CD4-positive, alpha-beta T cell treated with Interleukin-15 for 1 hour (primary cell): ENCODE results near the gene GATAD2B.
A peak's percentile ranks its signal among the peaks of the same experiment; 100 is the strongest.
"Not testable (repeated sequence)": the region's sequence is repeated elsewhere in the genome, so short reads cannot be mapped to it uniquely, and the experiment has no call there.

ENCODE experiments used
- DNase-seq: peaks from one replicate; pipeline ENCODE4 v3.0.0-alpha.2; 2020

GATAD2B gene

DNA sequence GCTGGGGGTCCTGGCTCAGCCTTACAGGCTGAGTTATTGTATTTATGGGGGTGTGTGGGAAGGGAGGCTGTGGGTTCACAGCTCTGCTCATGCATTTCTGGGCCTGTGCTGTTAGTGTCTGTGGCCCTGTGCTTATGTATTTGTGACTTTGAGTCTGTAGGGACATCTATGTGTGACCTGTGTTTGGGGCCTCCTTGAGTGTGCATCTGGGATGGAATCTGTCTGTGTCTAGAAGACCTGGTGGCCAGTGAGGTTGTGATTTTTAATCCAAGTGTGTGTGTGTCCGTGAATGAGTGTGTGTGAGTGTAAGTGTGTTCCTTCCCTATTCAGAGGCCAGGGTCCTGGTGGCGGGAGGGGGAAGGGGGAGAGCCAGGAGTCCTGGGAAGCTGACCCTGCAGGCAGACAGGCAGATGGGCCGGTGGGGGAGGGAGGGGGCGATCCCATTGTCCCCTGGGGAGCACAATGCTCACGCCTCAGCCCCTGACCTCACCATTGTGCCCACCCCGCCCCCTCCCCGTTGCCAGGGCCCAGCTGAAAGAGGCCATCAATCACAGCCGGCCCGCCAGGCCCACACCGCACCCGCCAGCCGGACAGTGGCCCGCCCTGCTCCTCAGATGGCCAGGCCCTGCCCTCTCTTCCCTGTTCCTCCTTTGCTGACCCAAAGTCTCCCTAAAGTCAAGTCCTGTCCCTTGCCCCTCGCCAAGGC lies 128.0 kb downstream of the GATAD2B start:
- no peak for DNase-seq

DNA sequence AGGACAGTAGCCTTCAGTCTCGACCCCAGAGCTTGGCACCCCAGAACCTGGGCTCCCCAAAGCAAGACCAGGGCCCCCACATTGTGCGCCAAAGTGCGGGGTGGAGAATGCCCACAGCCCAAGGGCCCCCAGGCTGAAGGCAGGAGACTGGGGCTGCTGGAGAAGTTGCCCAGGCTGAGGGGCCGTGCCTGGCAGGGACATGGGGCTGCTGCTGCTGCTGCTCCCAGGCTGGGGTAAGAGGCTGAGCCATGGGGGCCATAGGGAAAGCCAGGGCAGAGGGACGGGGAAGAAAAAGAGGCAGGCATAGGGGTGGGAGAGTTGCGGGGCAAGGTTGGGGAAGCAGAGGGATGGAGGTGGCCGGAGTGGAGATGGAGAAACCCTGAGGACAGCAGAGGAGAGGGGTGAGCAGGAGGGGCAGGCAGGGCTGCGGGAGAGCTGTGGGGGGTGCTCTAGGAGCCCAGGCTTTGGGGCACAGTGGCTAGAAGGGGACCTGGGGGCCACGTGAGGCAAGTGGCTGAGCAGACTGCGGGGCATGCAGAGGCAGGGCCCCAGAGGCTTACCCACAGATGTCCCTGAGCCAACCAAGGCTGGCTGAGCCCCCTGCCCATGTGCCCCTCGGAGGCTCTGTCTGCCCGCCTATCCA lies 128.7 kb downstream of the GATAD2B start:
- DNase-seq, result no peak

DNA sequence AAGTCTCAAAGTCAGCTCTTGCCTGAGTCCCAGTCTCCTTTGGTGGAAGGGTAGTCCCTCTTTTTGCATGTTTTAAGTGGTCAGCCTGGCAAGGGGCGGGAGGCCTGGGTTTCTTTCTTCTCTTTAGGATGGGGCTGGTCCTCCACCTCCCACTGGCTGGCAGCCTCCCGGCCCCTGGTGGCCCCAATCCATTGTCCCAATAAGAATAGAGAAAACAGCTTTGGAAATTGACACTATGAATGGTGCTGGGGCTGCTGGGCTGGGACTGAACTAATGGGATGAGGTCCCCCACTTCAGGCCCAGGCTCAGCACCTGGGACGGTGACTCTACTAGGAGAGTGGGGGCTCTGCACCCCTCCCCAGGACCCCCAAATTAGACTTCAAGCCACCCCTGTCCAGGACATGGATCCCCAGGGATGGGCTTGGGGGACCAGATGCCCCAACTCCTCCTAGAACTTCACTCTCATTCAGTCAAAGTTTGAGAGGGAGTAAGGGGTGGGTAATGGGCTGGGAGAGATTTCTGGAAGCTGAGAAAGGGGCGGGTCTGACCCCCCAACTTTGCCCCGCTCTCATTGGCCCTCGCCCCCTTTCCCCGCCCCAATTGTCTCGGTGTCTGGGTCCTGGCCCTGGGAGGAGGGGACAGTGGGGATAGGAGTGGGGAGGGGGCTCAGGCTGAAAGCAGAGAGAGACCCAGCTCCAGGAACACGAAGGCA lies 129.4 kb downstream of the GATAD2B start:
- no peak for DNase-seq

DNA sequence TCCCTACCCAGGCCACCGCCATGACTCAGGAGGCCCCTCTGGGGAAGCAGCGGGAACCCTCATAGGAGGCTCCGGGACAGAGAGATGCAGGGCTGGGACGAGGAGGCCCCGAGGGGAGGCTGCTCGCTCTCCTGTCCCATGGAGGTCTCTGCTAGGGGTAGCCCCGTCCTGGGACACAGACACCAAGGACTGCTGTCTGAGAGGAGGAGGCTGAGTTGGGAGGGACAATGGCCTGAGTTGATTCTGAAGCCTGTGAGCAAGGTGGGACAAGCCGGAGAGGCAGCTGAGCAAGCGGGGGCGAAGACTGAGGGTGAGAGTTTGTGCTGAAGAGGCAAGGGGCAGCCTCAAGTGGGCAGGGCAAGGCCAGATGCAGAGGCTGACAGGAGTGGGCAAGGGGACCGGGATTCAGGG lies 130.1 kb downstream of the GATAD2B start:
- DNase-seq, result peak; percentile 13

DNA sequence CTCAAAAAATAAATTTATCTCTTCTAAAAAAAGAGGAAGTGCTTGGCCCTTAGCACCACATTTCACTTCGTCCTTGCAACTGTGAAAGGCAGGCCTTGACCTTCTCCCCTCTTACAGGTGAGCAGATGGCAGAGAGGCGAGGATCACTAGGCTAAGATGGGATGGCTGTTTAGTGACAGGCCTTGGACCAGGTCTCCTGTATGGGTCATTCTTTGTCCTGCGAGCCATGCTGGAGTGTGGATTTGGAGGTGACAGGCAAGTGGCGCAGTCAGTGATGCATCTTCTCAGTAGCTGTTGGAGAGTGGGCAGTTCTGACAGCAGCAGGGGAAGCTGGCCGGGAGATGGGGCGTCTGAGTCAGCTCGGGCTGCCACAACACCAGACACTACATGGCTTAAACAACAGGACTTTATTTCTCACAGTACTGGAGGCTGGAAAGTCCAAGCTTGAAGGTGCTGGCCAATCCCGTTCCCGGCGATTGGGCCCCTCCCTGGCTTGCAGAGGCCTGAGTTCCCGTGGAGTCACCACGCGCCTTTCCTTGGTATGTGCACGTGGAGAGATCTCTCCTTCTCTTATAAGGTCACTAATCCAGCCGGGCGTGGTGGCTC lies 131.0 kb downstream of the GATAD2B start:
- peak; percentile 56 for DNase-seq

DNA sequence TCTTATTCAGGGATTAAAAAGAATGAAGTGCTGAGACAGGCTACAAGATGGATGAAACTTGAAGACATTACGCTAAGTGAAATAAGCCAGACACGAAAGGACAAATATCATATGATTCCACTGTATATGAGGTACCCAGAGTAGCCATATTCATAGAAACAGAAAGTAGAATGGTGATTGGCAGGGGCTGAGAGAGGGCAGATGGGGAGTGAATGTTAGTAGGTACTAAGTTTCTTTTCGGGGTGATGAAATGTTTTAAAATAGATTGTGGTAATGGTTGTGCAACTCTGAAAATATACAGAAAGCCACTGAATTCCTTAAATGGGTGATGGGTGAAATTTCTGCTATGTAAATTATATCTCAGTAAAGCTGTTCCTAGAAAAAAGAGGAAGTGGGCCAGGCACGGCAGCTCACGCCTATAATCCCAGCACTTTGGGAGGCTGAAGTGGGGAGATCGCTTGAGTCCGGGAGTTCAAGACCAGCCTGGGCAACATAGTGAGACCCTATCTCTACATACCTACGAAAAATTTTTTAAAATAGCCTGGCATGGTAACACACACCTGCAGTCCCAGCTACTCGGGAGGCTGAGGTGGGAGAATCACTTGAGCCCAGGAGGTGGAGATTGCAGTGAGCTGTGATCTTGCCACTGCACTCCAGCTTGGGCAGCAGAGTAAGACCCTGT lies 131.7 kb downstream of the GATAD2B start:
- peak; percentile 73 for DNase-seq

DNA sequence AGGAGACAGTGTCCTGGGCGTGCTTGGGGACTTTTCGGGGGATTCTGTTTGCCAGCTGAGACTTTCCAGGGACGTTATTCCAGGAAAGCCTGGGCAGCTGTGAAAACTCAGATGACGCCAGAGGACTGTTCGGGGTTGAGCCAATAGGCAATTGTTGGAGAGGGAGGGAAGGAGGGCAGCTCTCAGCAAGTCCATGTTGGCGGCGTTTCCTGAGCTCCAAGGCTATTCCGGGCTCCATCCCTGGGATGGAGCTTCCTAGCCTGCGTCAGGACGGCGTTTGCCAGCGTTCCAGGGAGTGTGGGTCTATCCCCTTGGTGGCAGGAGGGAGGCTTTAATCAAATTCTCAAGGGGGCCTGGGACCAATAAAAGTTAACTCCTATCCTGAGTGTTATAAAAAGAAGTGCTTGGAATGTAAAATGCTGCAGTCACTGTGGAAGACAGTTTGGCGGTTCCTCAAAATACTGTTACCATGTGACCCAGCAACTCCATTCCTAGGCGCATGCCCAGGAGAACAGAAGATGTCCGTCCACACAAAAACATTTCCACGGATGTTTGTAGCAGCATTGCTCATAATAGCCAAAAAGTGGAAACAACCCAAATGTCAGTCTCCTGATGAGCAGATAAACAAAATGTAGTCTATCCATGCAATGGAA lies 132.3 kb downstream of the GATAD2B start:
- peak; percentile 55 for DNase-seq

DNA sequence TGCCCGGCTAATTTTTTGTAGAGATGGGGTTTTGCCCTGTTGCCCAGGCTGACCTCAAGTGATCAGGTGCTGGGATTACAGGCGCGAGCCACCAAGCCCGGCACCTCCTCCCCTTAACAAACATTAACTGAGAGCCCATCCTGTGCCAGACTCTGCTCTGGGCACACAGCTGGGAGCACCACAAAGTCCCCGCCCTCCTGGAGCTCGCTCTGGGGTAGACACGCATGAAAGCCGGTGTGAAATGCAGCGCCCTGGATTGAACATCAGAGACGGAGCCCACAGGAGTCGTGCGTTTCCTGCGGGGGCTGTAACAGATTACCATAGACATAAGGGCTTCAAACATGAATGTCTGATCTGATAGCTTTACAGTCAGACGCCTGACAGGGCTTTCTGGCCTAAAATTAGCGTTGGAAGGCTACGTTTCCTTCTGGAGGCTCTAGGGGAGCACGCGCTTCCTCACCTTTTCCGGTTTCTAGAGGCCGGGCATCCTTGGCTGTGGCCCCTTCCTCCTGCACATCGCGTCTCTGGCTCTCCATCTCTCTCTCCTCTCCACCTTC lies 133.2 kb downstream of the GATAD2B start:
- DNase-seq, result no peak

DNA sequence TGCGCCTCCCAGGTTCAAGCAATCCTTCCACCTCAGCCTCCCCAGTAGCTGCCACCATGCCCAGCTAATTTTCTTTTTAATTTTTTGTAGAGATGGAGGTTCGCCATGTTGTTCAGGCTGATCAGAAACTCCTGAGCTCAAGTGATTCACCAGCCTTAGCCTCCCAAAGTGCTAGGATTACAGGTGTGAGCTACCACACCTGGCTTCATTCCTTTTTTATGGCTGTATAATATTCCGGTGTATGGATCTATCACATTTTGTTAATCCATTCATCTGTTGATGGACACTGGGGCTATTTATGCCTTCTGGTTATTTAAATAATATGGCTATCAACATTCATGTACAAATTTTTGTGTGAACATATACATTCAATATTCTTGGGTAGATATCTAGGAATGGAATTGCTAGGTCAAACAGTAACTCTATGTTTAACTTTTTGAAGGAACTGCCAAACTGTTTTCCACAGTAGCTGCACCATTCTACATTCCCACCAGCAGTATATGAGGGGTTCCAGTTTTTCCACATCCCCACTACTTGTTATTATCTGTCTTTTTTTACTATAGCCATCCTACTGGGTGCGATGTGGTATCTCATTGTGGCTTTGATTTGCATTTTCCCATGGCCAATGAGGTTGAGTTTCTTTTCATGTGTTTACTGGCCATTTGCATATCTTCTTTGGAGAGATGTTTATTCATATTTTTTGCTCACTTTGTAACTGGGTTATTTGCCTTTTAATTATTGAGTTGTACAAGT lies 136.6 kb downstream of the GATAD2B start:
- DNase-seq, result no peak

DNA sequence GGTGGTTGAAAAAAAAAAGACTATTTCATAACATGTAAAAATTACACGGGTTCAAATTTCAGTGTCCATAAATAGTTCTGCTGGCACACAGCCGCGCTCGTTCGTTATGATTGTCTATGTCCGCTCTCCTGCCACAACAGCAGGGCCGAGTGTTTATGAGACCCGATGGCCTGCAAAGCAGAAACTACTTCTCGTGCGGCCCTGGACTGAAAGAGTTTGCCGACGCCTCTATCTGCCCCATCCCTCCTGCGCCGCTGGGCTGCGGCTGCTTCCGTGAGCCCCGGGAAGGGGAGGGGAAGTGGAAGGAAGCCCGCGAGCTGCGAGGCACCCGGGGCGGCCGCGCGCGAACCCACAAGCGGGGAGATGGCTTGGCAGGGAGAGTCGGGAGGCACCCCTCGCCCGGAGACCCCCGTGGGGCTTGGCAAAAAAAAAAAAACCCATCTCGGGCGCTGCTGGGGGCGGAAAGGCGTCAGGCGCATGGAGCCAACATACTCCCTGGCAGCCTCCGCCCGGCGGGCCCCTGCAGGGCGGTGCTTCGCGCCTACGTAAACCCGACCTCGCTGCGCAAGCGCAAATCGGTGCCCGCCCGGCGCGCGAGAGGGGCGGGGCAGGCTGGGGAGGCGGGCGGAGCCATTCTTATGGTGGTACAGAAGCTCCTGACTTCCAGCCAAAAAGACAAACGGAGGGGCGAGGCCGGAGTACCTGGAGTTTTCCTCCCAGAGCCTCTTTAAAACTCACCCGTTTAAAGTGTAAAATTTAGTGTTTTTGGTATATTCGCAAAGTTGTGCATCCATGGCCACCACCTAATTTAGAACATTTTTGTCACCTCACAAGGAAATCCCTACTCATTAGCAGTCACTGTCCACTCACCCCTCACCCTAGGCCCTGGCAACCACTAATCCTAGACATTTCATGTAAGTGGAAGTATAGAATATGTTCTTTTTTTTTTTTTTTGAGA lies 139.3 kb downstream of the GATAD2B start:
- DNase-seq, result peak; percentile 92

DNA sequence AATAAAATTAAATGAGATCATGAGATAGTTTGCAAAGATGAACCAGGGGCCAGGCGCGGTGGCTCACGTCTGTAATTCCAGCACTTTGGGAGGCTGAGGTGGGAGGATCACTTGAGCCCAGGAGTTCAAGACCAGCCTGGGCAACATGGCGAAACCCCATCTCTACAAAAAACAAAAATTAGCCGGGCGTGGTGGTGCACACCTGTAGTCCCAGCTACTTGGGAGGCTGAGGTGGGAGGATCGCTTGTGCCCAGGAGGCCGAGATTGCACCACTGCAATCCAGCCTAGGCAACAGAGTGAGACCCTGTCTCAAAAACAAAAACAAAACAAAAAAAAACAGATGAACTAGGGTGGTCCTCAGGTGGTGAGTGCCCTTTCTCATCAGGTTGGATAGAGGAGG lies 140.1 kb downstream of the GATAD2B start:
- DNase-seq, result not testable (repeated sequence)

DNA sequence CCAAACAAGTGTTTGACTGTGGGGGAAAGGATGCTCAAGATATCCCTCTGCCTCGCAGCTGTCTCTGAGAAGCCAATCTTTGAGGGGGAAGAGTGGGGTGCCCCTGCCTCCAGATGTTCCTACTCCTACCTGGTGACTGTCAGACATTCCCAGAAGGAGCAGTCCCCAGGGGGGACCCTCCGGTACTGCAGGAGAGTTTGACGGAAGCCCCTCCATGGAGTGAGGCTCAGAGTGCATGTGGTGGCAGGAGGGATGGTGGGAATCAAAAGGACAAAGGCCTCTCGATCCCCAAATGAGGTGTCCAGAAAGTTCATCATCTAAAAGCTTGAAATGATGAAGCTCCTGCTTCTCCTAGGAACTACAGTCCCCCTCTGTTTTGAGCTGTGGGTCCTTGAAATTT lies 142.2 kb downstream of the GATAD2B start:
- DNase-seq, result no peak

DNA sequence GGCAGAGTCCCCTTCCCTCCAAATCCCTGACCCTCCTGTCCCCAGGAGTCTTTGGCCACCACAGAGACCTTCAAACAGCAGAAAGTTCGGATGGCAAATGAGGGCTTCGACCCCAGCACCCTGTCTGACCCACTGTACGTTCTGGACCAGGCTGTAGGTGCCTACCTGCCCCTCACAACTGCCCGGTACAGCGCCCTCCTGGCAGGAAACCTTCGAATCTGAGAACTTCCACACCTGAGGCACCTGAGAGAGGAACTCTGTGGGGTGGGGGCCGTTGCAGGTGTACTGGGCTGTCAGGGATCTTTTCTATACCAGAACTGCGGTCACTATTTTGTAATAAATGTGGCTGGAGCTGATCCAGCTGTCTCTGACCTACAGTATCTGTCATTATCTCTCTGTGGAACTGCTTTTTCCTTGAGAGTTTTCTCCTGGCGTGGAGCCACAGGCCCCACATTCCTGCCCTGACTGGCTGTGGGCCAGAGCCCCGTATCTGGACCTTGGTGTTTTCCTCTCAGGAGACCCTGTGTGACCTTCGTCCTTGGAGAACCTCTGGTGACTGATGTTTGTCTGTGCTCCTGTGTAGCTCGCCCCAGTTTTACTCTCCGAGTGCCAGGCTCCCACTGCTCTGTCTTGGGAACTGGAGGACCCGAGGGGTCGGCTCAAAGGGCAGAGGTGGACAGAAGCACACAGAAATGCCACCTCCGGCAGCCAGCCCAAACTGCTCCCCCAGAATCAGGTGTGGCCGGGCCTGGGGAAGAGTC lies 142.8 kb downstream of the GATAD2B start:
- no peak for DNase-seq

DNA sequence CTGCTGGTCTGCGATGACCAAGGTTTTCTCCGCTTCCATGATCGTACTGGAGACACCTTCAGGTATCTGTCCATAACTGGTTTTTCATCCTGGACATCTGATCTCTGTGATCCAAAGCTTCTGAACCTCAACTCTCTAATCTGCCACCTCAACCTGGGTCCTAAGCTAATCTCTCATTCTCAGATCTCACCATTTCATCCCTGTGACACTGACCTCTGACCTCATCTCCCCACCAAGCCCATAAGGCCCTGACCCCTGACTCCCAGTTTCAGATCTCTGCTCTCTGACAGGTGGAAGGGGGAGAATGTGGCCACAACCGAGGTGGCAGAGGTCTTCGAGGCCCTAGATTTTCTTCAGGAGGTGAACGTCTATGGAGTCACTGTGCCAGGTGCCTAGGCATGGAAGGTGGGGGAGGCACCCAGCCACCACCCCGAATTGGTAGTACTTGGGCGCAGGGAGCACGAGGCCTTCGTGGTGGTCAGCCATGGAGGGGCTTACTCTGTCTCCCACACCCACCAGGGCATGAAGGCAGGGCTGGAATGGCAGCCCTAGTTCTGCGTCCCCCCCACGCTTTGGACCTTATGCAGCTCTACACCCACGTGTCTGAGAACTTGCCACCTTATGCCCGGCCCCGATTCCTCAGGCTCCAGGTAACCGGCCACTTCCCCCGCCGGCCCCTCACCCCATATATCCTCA lies 143.8 kb downstream of the GATAD2B start:
- DNase-seq, result no peak

DNA sequence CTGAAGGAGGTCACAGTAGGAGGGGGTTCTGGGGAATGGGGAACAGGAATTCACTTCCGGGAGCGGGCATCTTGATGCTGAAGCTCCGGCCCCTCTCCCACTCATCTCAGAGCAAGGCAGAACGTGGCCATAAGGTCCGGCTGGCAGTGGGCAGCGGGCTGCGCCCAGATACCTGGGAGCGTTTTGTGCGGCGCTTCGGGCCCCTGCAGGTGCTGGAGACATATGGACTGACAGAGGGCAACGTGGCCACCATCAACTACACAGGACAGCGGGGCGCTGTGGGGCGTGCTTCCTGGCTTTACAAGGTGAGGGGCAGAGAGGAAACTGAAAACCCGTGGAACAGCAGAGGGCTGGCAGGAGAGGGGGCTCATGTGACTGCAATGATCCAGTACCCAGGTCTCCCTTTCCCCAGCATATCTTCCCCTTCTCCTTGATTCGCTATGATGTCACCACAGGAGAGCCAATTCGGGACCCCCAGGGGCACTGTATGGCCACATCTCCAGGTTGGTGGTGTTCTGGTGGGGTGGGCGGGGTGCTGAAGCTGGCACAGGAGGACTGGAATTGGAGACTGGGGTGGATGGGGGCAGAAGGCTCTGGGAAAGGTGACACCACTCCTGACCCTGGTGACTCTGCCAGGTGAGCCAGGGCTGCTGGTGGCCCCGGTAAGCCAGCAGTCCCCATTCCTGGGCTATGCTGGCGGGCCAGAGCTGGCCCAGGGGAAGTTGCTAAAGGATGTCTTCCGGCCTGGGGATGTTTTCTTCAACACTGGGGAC lies 144.5 kb downstream of the GATAD2B start:
- DNase-seq, result no peak

DNA sequence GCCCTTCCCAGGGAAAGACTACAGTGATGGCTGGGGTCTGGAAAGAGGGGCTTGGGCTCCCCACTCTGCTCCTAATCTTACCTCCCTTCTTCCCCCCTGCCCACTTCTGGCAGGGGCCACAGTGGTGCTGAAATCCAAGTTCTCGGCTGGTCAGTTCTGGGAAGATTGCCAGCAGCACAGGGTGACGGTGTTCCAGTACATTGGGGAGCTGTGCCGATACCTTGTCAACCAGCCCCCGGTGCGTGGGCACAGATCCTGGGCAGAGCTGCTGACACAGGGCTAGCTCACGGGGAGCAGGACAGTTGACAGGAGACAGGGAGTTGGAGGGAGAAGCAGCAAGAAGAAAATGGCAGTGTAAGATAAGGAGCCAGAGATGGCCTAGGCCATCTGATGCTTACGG lies 145.1 kb downstream of the GATAD2B start:
- DNase-seq, result no peak

DNA sequence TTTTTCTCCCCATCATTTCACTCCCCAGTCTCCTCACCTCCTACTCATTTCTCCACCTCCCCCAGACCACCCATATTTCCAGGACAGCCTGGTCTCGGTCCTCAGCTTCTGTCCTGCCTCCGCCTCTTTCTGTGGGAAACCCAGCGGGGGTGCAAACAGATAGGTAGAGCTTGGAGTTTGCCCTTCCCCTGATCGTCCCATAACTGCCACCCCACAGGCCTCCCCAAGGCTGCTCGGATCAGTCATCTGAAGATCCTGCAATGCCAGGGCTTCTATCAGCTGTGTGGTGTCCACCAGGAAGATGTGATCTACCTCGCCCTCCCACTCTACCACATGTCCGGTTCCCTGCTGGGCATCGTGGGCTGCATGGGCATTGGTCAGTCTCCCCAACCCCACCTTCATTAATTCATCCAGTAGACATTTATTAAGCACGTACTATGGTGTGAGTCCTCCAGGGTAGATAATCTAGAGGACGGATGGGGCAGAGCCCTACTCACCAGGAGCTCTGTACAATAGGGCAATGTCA lies 145.9 kb downstream of the GATAD2B start:
- DNase-seq, result no peak

DNA sequence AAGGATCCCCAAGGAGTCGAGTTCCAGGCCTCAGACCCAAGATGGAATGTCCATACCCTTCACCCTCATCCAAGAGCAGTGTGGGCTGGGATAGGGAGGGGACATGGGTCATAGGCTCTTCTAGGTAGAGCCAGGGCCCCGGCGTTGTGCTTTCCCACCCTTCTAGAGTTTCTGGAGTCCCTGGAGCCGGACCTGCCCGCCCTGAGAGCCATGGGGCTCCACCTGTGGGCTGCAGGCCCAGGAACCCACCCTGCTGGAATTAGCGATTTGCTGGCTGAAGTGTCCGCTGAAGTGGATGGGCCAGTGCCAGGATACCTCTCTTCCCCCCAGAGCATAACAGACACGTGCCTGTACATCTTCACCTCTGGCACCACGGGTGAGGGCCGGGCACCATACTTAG lies 146.4 kb downstream of the GATAD2B start:
- no peak for DNase-seq
